Sciatic nerve (tissue), 2 donors: ENCODE data around the gene SH3BP1. TPM values are rescaled to one million over a fixed set of nuclear protein-coding genes. Genes with fewer than 3 reads are reported as not detected.
A peak's percentile ranks its signal among the peaks of the same experiment; 100 is the strongest.
"Not testable (repeated sequence)": the region's sequence is repeated elsewhere in the genome, so short reads cannot be mapped to it uniquely, and the experiment has no call there.

Experiments
- ATAC-seq: fragments of 200-7000 bp; cut with Tn5 transposase; one replicate; pipeline ENCODE4 v1.9.1; 2020; ENCODE audit warnings: mild to moderate bottlenecking, moderate library complexity
- DNase-seq: peaks from one replicate; pipeline ENCODE4 v3.0.0-alpha.2; 2020; ENCODE audit warnings: low spot score
- intact Hi-C: fragments of 100-400 bp; cut with DNase I; formaldehyde crosslinking; loops from one replicate; pipeline ENCODE4 v1.14.2; 2022
- total RNA-seq: library from RNA; stranded (reverse); fragmentation: NEBNext Ultra II Directional; extraction: Animal tissue kit (Norgen Biotek cat#: 25700); gene quantifications from one replicate; pipeline ENCODE4 v1.2.1, GENCODE V29; 2021
- donor health status: DM: no; HTN: no; CAD: no.
- donor health status: DM: no; HTN: no; CAD: no.

The SH3BP1 gene
- total RNA-seq, 1 donor from 2014 or later = 10.3 TPM

DNA sequence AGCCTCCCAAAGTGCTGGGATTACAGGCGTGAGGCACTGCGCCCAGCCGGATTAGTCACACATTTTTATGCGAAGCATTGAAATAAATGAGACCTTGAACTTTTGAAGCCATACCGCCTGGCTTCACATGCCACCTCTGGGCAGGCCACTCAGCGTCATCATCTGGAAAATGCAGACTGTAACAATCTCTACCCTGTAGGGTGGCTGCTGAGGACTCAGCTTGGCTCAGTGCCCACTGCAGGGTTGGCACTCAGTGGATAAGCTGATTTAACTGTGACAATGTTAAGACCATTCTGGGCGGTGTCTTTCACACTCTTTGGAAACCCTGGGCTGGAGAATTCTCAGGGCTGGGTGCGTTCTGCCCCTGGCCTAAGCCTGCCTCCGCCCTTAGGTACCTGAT is 8.5 kb downstream of the SH3BP1 start:
- DNase-seq (no peak), ATAC-seq (no peak)
- intact Hi-C loops = no loop called here

DNA sequence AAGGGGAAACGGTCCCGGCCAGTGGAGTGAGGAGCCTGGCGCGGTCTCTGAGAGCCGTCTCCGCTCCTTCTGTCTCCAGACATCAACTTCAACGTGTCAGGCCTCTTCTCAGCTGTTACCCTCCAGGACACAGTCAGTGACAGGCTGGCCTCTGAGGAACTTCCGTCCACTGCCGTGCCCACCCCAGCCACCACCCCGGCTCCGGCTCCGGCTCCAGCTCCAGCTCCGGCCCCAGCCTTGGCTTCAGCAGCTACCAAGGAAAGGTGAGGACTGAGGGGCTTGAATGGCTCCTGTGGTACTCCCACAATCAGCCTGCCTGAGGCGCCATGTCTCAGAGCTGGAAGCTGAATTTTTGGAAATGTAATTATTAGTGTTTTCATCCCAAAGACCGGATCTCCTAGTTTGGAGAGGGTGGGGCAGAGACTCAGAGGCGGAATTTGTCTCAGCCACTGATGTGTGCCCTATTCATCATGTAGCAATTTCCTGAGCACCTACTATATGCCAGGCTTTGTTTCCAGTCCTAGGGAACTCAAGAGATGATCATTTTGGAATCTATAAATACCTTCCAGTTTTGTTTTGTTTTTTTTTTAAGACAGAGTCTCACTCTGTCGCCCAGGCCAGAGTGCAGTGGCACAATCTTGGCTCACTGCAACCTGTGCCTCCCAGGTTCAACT is 11.1 kb downstream of the SH3BP1 start:
- intact Hi-C loops = no loop called here
- ATAC-seq (no peak), DNase-seq (no peak)

DNA sequence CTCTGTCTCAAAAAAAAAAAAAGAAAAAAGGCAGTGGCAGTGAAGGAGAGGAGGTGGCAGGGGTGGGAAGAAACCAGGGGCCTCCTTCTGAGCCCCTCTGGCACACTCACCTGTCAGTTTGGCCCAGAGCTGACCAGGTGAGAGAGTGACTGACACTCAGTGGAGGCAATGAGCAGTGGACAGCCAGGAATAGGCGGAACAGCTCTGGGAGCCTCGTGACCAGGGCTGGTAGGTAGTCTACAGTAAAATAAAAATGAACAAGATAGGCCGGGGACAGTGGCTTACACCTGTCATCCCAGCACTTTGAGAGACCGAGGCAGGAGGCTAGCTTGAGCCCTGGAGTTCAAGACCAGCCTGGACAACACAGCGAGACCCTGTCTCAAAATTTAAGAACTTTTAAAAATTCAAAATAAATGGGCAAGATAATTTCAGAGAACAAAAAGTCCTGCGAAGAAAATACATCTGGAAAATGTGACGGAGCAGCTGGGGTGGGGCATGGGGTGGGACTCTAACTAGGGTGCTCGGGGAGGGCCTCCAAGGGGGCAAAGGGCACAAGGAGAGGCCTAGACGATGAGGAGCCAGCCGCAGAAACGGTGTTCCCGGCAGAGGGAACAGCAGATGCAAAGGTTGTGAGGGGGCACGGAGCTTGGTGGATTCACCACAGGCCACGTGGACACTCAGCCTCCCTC is 15.2 kb downstream of the SH3BP1 start:
- intact Hi-C loops = no loop called here
- no peak for ATAC-seq
- no peak for DNase-seq

DNA sequence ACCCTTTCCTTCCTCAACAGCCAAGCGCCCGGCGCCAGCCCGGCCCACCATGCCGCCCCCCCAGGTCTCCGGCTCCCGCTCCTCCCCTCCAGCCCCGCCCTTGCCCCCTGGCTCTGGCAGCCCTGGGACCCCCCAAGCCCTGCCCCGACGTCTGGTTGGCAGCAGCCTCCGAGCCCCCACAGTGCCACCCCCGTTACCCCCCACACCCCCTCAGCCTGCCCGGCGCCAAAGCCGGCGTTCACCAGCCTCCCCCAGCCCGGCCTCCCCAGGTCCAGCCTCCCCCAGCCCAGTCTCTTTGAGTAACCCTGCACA is 15.7 kb downstream of the SH3BP1 start:
- ATAC-seq (no peak), DNase-seq (no peak)
- intact Hi-C loops = no loop called here

DNA sequence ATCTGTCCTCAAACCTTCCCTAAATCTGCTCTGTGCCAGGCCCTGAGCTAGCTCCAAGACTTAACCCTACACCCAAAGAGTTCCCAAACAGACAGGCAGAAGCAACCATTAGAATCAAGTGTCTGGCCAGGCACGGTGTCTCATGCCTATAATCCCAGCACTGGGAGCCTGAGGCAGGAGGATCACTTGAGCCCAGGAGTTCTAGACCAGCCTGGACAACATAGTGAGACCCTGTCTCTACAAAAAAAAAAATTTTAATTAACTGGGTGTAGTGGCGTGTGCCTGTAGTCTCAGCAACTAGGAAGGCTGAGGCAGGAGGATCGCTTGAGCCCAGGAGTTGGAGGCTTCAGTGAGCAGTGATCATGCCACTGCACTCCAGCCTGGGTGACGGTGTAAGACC is 17.1 kb downstream of the SH3BP1 start:
- intact Hi-C loops, ATAC-seq: not testable (repeated sequence)

DNA sequence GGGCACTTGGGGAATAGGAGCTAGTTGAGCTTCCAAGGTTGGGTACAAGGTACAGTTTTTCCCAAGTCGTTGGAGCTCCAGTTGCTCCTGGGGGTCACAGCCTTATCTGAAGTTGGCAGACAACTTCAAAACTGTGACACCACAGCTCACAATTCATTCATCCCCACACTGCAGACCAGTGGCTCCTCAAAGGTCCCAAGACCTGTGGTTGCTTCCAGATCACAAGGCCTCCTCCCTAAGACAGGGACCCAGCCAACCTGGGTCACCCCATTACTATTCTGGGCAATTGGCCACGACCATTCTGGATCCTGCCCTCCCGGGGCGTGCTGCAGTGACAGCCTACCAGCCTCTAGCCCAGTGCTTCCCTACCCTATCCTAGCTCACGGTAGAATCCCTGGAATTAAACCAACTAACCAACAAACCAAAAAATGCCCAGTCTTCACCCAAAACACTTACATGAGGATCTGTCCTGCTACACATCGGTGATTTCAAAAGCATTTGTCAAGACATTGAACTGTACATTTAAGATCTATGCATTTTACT is 18.2 kb downstream of the SH3BP1 start:
- intact Hi-C loops = no loop called here
- no peak for DNase-seq

More for the DNA sequence above, 17.1 kb downstream of the SH3BP1 start:
- DNase-seq = not testable (repeated sequence)

DNA sequence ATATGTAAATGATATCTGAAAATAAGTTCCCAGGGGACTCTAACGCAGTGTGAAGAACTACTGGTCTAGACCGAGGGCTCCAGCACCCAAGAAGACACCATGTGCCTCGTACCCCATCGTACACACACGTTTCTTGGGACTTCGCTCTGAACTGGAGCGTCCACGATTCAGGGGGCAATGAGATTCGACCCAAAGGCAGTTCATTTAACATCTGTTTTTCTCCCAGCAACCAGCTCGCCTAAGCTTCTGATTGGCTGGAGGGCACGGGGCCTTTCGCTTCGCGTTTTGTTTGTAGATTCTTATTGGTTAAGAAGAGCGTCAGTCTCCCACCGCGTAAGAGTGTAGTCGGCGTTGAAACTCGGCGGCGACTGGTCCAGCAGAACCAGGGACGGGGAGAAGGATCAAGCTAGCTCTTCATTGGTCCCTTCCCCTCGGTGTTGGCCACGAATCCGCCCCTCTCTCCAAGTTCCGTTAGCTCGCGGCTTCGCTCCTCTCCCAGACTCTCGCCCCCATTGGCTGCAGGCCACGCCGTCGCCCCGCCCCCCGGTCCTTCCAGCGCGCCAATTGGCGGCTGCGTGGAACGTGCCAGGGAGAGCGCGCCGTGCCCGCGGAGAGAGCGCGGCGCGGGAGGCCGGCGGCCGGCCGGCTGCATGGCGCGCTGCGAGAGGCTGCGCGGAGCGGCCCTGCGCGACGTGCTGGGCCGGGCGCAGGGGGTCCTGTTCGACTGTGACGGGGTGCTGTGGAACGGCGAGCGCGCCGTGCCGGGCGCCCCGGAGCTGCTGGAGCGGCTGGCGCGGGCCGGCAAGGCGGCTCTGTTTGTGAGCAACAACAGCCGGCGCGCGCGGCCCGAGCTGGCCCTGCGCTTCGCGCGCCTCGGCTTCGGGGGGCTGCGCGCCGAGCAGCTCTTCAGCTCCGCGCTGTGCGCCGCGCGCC is 18.9 kb downstream of the SH3BP1 start, which contains the start of gene PDXP:
Gene PDXP (plus strand): TSS at position 591 of the 933 bp plus-strand sequence. CDS start 60 bp downstream, at position 651.
- peak; percentile 97 for ATAC-seq
- peak; percentile 100 for DNase-seq
- intact Hi-C loops = no loop called here

More for the DNA sequence above, 18.2 kb downstream of the SH3BP1 start:
- no peak for ATAC-seq

DNA sequence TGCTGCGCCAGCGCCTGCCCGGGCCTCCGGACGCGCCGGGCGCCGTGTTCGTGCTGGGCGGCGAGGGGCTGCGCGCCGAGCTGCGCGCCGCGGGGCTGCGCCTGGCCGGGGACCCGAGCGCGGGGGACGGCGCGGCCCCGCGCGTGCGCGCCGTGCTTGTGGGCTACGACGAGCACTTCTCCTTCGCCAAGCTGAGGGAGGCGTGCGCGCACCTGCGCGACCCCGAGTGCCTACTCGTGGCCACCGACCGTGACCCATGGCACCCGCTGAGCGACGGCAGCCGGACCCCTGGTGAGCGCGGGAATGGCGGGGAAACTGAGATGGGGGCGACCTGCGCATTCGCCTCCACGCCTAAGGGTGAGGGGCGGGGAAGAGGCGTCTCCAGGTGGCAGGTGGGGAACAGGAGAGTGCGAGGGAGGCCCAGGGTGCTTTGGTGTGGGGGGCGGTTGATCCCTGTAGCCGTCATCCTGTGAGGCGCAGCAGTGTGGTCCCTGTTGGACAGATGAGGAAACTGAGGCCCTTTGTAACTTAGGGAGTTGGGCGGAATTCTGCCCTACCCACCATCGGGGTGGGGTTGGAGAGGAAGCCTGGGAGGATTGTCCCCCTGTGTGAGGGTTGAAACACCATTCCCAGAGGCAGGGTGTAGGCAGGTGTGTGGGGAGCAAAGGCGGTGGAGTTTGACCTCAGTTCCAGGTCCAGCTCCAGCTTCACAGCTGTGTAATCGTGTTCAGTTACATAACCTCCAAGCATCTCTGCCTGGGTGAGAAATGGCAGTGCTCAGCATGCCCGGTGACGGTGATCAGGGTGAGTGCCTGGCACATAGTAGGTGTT is 19.8 kb downstream of the SH3BP1 start:
- DNase-seq = no peak
- intact Hi-C loops = no loop called here

DNA sequence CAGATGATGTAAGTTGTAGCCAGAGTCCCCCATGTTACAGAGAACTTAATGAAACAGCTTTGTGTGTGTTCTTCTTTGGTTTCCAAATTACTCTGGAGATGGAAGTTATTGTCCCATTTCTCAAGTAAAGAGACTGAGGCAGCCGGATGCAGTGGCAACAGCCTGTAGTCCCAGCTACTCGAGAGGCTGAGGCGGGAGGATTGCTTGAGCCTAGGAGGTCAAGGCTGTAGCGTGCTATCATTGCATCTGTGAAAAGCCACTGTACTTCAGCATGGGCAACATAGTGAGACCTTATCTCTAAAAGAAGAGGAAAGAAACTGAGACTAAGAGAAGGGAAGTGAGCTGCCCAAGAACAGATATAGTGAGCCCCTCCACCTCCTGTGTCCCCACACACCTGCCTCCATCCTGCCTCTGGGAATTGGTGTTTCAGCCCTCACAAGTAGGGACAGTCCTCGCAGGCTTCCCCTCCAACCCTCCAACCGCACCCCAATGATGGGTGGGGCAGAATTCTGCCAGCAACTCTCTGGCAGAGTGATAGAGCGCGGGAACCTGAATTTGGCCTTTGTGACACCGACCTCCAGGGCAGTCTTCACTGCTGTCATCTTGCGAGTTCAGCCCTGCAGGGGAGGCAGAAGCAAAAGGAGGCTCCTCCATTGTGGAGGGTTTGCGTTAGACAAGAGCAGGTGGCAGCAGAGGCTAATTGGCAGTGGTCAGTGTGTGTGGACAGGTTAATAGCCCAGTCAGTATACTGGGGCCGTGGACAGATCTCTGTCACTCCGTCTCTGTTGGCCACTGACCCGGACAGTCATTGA is 20.6 kb downstream of the SH3BP1 start:
- no peak for DNase-seq
- ATAC-seq = no peak
- intact Hi-C loops = no loop called here

More for the DNA sequence above, 19.8 kb downstream of the SH3BP1 start:
- no peak for ATAC-seq

DNA sequence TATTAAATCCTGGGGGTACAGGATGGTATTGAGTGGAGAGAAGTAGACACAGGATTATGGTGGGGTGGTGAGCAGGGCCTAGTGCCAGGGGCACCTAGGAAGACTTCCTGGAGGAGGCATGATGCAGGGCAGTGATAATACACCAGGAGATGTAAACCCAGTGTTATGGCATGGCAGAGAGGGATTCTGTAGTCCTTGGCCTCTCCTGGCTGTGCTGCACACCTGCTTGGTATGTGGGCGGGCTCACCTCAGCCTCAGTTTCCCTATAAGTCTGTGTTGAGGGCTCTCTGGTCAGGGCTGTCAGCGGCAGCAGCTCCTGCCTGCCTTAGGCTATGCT is 21.2 kb downstream of the SH3BP1 start:
- ATAC-seq (no peak), DNase-seq (no peak)
- intact Hi-C loops = no loop called here

DNA sequence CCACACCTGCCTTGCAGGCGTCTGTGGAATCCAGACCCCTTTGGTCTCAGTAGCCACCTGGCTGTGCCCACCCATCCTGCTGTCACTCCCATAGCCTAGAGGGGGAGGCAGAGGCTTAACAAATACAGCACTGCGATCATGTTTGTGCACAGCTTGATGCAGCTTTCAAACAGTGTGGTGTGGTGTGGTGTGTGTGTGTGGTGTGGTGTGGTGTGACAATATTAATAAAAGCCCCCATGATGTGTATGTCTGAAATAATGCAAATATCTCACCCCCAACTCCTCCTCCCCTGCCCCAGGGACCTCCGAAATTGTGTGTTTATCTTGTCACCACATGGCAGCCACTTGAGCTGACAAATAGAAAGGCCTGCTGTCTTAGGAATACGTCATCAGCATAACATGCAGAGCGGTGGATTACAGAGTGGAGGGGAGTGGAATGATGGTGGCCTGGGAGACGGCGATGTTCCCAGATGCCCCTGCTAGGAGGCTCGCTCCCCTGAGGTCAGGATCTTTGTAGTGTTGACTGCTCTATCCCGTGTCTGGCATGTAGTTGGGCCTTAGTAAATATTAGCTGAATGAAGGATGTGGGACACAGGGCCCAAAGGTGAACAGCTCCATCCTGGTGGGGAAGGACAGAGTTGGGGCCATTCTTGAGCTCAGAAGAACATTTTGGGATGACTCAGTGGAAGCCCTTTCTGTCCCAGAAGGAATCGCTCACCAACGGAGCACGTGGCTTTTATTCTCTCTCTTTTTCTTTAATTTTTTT is 21.9 kb downstream of the SH3BP1 start:
- DNase-seq (no peak), ATAC-seq (peak; percentile 35)
- intact Hi-C loops = no loop called here

DNA sequence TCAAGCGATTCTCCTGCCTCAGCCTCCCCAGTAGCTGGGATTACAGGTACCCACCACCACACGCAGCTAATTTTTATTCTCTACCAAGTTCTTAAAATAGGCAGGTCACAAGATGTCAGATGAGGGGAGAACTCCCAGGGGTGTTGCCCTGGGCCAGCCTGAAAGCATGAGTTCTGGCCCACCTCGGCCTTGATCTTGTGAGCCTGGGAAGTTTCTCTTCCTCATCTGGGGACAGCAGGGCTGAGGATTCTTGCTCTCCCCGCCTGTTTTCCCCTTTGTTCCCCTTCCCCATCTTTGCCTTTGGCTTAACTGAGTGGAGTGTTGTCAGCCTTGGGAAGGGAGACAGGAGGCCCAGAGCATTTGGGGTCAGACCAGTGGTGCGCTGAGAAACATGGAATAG is 22.6 kb downstream of the SH3BP1 start:
- ATAC-seq = no peak
- intact Hi-C loops = no loop called here
- DNase-seq = no peak

DNA sequence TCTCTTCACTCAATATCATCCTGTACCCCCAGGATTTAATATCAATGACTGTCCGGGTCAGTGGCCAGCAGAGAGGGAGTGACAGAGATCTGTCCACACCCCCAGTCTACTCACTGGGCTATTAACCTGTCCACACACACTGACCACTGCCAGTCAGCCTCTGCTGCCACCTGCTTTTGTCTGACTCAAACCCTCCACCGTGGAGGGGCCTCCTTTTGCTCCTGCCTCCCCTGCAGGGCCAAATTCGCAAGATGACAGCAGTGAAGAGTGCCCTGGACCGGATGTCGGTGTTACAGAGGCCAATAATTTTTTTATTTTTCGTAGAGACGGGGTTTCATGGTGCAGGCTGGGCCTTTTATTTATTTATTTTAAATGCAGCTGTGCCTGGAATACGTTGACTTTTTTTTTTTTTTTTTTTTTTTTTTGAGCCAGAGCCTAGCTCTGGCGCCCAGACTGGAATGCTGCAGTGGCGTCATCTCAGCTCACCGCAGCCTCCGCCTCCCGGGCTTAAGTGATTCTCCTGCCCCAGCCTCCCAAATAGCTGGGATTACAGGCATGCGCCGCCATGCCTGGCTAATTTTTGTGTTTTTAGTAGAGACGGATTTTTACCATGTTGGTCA is 24.2 kb downstream of the SH3BP1 start:
- ATAC-seq (no peak), DNase-seq (no peak)
- intact Hi-C loops = no loop called here

DNA sequence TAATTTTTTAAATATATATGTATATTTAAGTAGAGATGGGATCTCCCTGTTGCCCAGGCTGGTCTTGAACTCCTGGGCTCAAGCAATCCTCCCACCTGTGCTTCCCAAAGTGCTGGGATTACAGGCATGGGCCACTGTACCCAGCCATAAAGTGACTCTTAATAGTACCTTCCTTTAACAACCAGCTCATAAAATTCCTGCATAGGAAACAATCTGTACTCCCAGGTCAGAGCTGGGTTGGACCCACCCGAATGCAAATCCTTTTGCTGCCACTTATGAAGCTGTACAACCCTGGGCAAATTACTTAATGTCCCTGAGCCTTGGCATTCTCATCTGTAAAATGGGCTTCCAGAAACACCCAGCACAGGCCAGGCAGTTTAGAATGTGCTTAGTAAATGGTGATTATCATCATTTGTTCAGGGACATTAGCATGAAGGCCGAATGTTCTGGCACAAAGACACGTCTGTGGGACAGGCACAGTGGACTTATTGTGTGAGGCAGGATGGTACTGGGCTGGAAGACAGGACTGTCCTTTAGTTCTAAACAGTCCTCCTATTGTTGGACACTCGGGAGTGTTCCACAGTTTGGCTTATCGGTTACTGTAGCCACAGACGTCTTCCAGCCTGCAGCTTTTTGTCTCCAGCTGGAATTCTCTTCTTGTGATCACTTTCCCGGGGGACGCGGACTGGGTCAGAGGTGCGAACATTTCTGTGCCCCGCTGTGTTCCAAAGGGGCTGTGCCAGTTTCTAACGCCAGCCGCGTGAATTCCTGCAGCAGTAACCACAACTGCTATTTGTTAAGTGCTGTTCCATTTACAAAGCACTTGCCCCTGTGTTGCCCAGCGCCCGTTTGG is 25.0 kb downstream of the SH3BP1 start:
- DNase-seq (no peak), ATAC-seq (peak; percentile 76)
- intact Hi-C loops = no loop called here

DNA sequence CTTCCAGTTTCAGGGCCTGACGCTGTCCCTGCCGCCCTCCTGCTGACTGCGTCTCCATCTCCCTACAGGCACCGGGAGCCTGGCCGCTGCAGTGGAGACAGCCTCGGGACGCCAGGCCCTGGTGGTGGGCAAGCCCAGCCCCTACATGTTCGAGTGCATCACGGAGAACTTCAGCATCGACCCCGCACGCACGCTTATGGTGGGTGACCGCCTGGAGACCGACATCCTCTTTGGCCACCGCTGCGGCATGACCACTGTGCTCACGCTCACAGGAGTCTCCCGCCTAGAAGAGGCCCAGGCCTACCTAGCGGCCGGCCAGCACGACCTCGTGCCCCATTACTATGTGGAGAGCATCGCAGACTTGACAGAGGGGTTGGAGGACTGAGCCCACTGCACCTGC is 26.0 kb downstream of the SH3BP1 start:
- DNase-seq (no peak), ATAC-seq (no peak)
- intact Hi-C loops = no loop called here

DNA sequence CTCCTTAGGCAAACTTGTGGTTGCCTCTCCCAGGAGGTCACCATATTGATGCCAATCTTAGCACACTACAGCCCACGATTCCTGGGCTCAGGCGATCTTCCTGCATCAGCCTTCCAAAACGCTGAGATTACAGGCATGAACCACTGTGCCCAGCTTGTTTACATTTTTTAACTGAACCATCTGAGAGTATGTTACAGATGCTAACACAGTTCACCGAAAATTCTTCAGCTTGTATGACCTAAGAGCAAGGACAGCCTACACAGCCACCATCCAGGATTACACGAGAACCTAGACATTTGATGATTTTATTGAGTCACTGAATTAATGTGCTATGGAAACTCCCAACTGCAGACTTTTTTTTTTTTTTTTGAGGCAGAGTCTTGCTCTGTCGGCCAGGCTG is 30.1 kb downstream of the SH3BP1 start:
- intact Hi-C loops = no loop called here
- DNase-seq (no peak), ATAC-seq (no peak)
